Neuronal stem cell (in vitro differentiated cells): ENCODE results near the gene PROSER3.
"Not testable (repeated sequence)": the region's sequence is repeated elsewhere in the genome, so short reads cannot be mapped to it uniquely, and the experiment has no call there.

ENCODE experiments used
- DNase-seq: peaks from one replicate; pipeline ENCODE4 v3.0.0-alpha.2; 2013; ENCODE audit warnings: low spot score
- H2AFZ ChIP-seq: one replicate; pipeline ENCODE4 v1.6.1; 2013; ENCODE audit warnings: mild to moderate bottlenecking, low read length, inconsistent platforms
- H2AK5ac ChIP-seq: 2 replicates; pipeline ENCODE4 v1.6.1; 2013; ENCODE audit warnings: low read depth, mild to moderate bottlenecking, inconsistent platforms, low read length, moderate library complexity, mixed read lengths
- H2BK120ac ChIP-seq: 2 replicates; pipeline ENCODE4 v1.6.1; 2013; ENCODE audit warnings: low read depth, mild to moderate bottlenecking, inconsistent platforms, low read length, moderate library complexity, mixed read lengths
- H2BK12ac ChIP-seq: one replicate; pipeline ENCODE4 v1.6.1; 2013; ENCODE audit warnings: low read length, inconsistent platforms
- H2BK15ac ChIP-seq: 2 replicates; pipeline ENCODE4 v1.6.1; 2013; ENCODE audit warnings: mild to moderate bottlenecking, low read length, inconsistent platforms, mixed read lengths
- H2BK5ac ChIP-seq: one replicate; pipeline ENCODE4 v1.6.1; 2013; ENCODE audit warnings: inconsistent platforms, mild to moderate bottlenecking, low read length, moderate library complexity
- H3K14ac ChIP-seq: one replicate; pipeline ENCODE4 v1.6.1; 2013; ENCODE audit warnings: low read length, inconsistent platforms
- H3K18ac ChIP-seq: 2 replicates; pipeline ENCODE4 v1.6.1; 2013; ENCODE audit warnings: low read length, inconsistent platforms
- H3K23ac ChIP-seq: 2 replicates; pipeline ENCODE4 v1.6.1; 2013; ENCODE audit warnings: low read depth, mild to moderate bottlenecking, mixed read lengths, low read length, inconsistent platforms; ENCODE audit not compliant: poor library complexity
- H3K27ac ChIP-seq: replicated peaks from 3 replicates; pipeline ENCODE4 v1.5.1; 2013; ENCODE audit warnings: low read length, inconsistent platforms
- H3K27me3 ChIP-seq, 3 experiments: 2 replicates each; pipeline ENCODE4 v1.6.1; 2013; ENCODE audit warnings: low read length in 3 of 3, mild to moderate bottlenecking in 2 of 3, inconsistent platforms in 1 of 3, low read depth in 1 of 3, mixed read lengths in 1 of 3, moderate library complexity in 1 of 3; ENCODE audit not compliant: control insufficient read depth in 3 of 3, insufficient read depth in 3 of 3
- H3K36me3 ChIP-seq, 2 donors: replicated peaks in 1 of 2; 2 replicates each; pipeline ENCODE4 v1.6.1; 2013; ENCODE audit warnings: low read length in 2 of 2; ENCODE audit not compliant: control insufficient read depth in 2 of 2, insufficient read depth in 2 of 2
- H3K4ac ChIP-seq: 2 replicates; pipeline ENCODE4 v1.6.1; 2013; ENCODE audit warnings: inconsistent platforms, mild to moderate bottlenecking, low read length, moderate library complexity
- H3K4me1 ChIP-seq, 2 donors: 1 replicate in 1 of 2; 2 replicates in 1 of 2; pipeline ENCODE4 v1.6.1; 2013; ENCODE audit warnings: low read length in 2 of 2, low read depth in 1 of 2; ENCODE audit not compliant: control insufficient read depth in 2 of 2, insufficient read depth in 1 of 2
- H3K4me2 ChIP-seq: one replicate; pipeline ENCODE4 v1.6.1; 2013; ENCODE audit warnings: mild to moderate bottlenecking, low read length, inconsistent platforms; ENCODE audit not compliant: insufficient read depth, poor library complexity, severe bottlenecking
- H3K4me3 ChIP-seq, 2 donors: 2 replicates each; pipeline ENCODE4 v1.5.1; 2013; ENCODE audit warnings: low read length in 2 of 2, mild to moderate bottlenecking in 2 of 2, inconsistent platforms in 1 of 2, moderate library complexity in 1 of 2
- H3K79me1 ChIP-seq: one replicate; pipeline ENCODE4 v1.6.1; 2013; ENCODE audit warnings: low read depth, mild to moderate bottlenecking, inconsistent platforms, low read length, moderate library complexity
- H3K9ac ChIP-seq: one replicate; pipeline ENCODE4 v1.6.1; 2013; ENCODE audit warnings: mild to moderate bottlenecking, low read depth, low read length, inconsistent platforms; ENCODE audit not compliant: poor library complexity
- H3K9me3 ChIP-seq, 2 donors: replicated peaks in 1 of 2; 2 replicates each; pipeline versions ENCODE3 to v1.6.1; 2013; ENCODE audit warnings: low read length in 2 of 2, mild to moderate bottlenecking in 2 of 2, inconsistent platforms in 1 of 2, low read depth in 1 of 2, mixed read lengths in 1 of 2, moderate library complexity in 1 of 2; ENCODE audit not compliant: control insufficient read depth in 2 of 2, insufficient read depth in 1 of 2
- H4K8ac ChIP-seq: one replicate; pipeline ENCODE4 v1.6.1; 2013; ENCODE audit warnings: low read depth, mild to moderate bottlenecking, inconsistent platforms, low read length, moderate library complexity
- H4K91ac ChIP-seq: one replicate; pipeline ENCODE4 v1.6.1; 2013; ENCODE audit warnings: low read length, low read depth, mild to moderate bottlenecking, inconsistent platforms; ENCODE audit not compliant: poor library complexity
- WGBS, 2 donors: extraction: QIAGEN DNeasy Blood & Tissue Kit; methylation state at CpG; one replicate each; pipeline ENCODE4 v1.1.7; 2013; ENCODE audit warnings: missing lambda C conversion rate in 2 of 2, mixed read lengths in 1 of 2; ENCODE audit not compliant: insufficient read length in 2 of 2, insufficient replicate concordance in 1 of 2; ENCODE audit errors: extremely low coverage in 2 of 2; 5-methylcytosine and 5-hydroxymethylcytosine counted together

Gene PROSER3

DNA sequence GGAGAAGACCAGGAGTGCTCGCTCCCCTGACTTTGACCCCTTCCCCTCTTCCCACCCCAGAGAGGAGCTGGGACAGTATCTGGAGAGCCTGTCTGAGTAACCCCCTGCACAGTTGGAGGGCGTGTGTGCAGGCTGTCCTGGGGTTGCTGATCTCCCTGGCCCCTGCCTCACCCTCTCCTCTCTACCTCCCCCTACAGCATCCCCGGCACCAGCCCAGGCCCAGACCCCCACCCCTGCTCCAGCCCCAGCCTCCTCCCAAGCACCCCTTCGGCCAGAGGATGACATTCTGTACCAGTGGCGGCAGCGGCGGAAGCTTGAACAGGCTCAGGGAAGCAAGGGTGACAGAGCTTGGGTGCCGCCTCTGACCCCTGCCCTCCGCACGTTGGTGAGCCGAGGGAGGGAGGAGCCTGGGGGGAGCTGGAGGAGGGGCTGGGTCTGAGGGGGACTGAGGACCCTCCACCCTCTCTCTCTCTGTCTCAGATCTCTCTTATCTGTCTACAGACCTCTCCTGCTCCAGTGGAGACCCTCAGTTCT, 8.7 kb downstream of the PROSER3 start:
- no peak for DNase-seq
- H3K4ac ChIP-seq, result no peak overlapping the region
- no peak overlapping the region for H4K91ac ChIP-seq
- H3K14ac ChIP-seq, result no peak overlapping the region
- no peak overlapping the region for H2BK5ac ChIP-seq
- H3K18ac ChIP-seq, result no peak overlapping the region
- no peak overlapping the region for H2BK120ac ChIP-seq
- no peak overlapping the region for H3K9ac ChIP-seq
- H2BK15ac ChIP-seq, result no peak overlapping the region
- H2AK5ac ChIP-seq, result no peak overlapping the region
- no peaks in the 10 kb centered on the region for H3K27me3 ChIP-seq
- no peaks in the 10 kb centered on the region for H3K9me3 ChIP-seq
- H2BK12ac ChIP-seq, result no peak overlapping the region
- peaks cover 3% of the 10 kb centered on the region for H3K79me1 ChIP-seq
- H3K23ac ChIP-seq, result no peak overlapping the region
- no peak overlapping the region for H3K4me3 ChIP-seq
- no peak overlapping the region for H3K27ac ChIP-seq
- no peak overlapping the region for H4K8ac ChIP-seq
- H3K4me1 ChIP-seq, result peaks cover 0 to 5% of the 10 kb centered on the region in 2 donors
- WGBS, 2 donors, result no CpG with 5 or more reads among the region's 11 CpGs
- H3K4me2 ChIP-seq, result no peak overlapping the region
- H3K36me3 ChIP-seq, result peaks cover 28 to 63% of the 10 kb centered on the region in 2 donors
- H2AFZ ChIP-seq, result no peak overlapping the region

DNA sequence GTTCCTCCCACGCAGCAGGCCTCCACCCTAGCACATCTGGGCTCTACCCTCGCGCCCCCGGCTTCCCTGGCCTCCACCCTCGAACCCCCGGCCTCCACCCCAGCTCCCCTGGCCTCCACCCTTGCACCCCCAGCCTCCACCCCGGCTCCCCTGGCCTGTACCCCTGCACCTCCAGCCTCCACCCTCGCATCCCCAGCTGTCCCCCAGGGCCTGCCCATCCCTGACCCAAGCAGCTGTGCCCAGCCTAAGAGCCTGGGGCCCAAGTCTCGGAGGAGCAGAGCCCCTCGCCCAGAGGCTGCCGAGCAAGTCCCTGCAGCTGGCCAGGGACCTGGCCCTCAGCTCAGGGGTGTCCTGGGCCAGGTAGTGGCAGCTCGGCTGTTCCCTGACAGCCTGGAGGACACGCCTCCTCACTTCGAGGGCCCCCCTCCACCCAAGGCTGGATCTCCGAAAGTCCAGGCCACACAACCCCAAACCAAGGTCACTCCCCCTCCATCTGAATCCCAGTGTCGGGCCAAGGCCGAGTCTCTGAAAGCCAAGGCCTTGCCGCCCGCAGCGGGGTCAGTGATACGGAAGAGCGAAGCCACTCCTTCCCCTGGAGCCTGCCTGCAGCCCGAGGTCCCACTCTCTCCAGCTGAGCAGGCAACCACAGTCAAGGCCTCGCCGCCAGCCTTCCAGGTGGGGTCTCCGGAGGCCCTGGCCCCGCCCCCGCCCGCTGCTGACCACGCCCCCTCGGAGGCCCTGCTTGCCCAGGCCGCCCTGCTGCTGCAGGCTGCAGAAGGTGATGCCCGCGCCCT, 9.5 kb downstream of the PROSER3 start:
- H3K18ac ChIP-seq, result no peak overlapping the region
- H2BK12ac ChIP-seq, result no peak overlapping the region
- H2BK5ac ChIP-seq, result no peak overlapping the region
- no peak overlapping the region for H3K4me3 ChIP-seq
- H2AFZ ChIP-seq, result no peak overlapping the region
- H2BK15ac ChIP-seq, result no peak overlapping the region
- H3K9ac ChIP-seq, result peak overlapping the region; percentile 81
- H2AK5ac ChIP-seq, result no peak overlapping the region
- peak overlapping the region; percentile 43 for H3K23ac ChIP-seq
- H3K79me1 ChIP-seq, result peaks cover 3% of the 10 kb centered on the region
- H3K14ac ChIP-seq, result peak overlapping the region; percentile 38
- no peak for DNase-seq
- peaks cover 21 to 55% of the 10 kb centered on the region in 2 donors for H3K36me3 ChIP-seq
- WGBS, 2 donors, result no CpG with 5 or more reads among the region's 34 CpGs
- H4K91ac ChIP-seq, result no peak overlapping the region
- peak overlapping the region; percentile 66 for H3K4ac ChIP-seq
- H3K27me3 ChIP-seq, result no peaks in the 10 kb centered on the region
- H3K9me3 ChIP-seq, result no peaks in the 10 kb centered on the region
- no peak overlapping the region for H3K27ac ChIP-seq
- no peak overlapping the region for H2BK120ac ChIP-seq
- H3K4me1 ChIP-seq, result peaks cover 0 to 5% of the 10 kb centered on the region in 2 donors
- H3K4me2 ChIP-seq, result peak overlapping the region; percentile 11
- H4K8ac ChIP-seq, result no peak overlapping the region

DNA sequence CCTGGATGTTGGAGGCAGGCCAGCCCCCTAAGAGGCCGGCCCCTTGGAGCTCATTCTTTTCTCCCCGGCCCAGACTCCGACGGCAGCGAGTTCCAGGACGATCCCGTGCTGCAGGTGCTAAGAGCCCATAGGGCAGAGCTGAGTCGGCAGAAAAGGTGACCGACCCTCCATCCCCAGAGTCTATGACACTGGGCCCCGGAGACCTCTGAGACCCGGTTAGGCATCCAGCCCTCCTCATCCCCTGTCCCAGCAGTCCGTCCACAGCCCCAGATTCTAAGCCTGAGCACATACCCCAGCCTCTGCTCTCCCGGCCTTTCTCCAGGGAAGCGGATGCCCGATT, 10.1 kb downstream of the PROSER3 start:
- Histone ChIP-seq H2AFZ (no peak overlapping the region), H3K27ac (no peak overlapping the region), H2BK12ac (no peak overlapping the region), H3K4me2 (no peak overlapping the region), H2BK120ac (no peak overlapping the region), H2BK15ac (no peak overlapping the region), H3K4me3 (no peak overlapping the region), H4K91ac (no peak overlapping the region), H3K23ac (no peak overlapping the region), H3K9ac (peak overlapping the region; percentile 81), H3K4me1 (peaks cover 0 to 5% of the 10 kb centered on the region in 2 donors), H3K14ac (no peak overlapping the region), H4K8ac (no peak overlapping the region), H2BK5ac (peak overlapping the region; percentile 60), H3K9me3 (no peaks in the 10 kb centered on the region), H3K4ac (no peak overlapping the region), H3K27me3 (no peaks in the 10 kb centered on the region), H3K79me1 (peaks cover 3% of the 10 kb centered on the region), H3K18ac (no peak overlapping the region), H3K36me3 (peaks cover 21 to 52% of the 10 kb centered on the region in 2 donors), H2AK5ac (no peak overlapping the region)
- no peak for DNase-seq
- no CpG with 5 or more reads among the region's 15 CpGs for WGBS, 2 donors

DNA sequence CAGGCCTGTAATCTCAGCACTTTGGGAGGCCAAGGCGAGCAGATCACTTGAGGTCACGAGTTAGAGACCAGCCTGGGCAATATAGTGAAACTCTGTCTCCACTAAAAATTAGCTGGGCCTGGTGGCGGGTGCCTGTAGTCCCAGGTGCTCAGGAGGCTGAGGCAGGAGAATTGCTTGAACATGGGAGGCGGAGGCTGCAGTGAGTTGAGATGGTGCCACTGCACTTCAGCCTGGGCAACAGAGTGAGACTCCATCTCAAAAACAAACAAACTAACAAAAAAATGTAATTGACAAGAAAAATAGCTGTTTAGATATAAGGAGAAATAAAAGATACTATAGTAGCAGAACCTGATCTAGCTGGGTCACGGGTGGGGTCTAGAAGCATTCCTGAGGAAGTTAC, 14.4 kb downstream of the PROSER3 start:
- not testable (repeated sequence) for H3K4me2 ChIP-seq, H2BK120ac ChIP-seq, H3K9ac ChIP-seq, H2AFZ ChIP-seq, H4K91ac ChIP-seq, H3K79me1 ChIP-seq, H2BK5ac ChIP-seq, H3K4me3 ChIP-seq, DNase-seq, H2BK12ac ChIP-seq, H3K23ac ChIP-seq, H3K9me3 ChIP-seq, H2AK5ac ChIP-seq, H3K27ac ChIP-seq, H2BK15ac ChIP-seq, H3K14ac ChIP-seq, H3K18ac ChIP-seq, H3K27me3 ChIP-seq, H3K4ac ChIP-seq
- WGBS, 2 donors, result no CpG with 5 or more reads among the region's 5 CpGs
- Histone ChIP-seq H3K4me1 (peaks cover 19 to 21% of the 10 kb centered on the region in 2 donors), H3K36me3 (peaks cover 7 to 23% of the 10 kb centered on the region in 2 donors), H4K8ac (peak overlapping the region; percentile 17)
